GM18520 (cell line): ENCODE data around the gene TBC1D5.
"Not testable (repeated sequence)": the region's sequence is repeated elsewhere in the genome, so short reads cannot be mapped to it uniquely, and the experiment has no call there.

Experiments used
- ATAC-seq: cut with Tn5 transposase; IDR thresholded peaks from one replicate; pipeline ENCODE4 v1.9.1; 2021; ENCODE audit not compliant: unreplicated experiment

TBC1D5 gene

DNA sequence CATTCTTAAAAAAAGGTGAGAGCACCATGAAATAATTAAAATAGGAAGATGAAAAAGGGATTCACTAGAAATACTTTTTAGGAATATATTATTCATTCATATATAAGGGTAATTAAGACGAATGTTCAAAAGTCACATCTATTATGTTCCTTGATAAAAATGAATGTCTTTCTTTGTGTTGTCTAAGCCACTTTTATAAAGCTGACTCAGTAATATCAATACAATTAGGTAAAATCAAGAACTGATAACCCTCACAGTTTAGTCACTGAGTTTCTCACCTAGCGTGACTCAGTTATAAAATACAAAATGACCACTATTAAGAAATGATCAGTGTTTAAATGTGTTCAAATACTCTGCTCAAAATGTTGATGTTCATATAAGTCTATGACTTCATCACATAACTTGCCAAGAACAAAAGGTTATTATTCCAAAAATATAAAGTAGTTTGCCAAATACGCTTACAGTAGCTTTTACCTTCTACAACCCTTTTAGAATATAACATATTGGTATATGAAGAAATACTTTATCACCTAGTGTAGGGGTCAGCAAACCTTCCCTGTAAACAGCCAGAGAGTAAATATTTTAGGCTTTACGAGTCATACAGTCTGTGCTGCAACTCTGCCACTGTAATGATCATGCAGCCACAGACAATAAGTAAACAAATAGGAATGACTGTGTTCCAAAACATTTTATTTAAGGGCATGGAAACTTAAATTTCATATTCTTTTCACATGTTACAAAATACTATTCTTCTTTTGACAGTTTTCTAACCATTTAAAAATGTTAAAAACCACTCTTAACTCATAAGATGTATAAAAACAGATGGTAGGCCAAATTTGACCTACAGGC, 369.8 kb downstream of the TBC1D5 start:
- ATAC-seq: no peak

DNA sequence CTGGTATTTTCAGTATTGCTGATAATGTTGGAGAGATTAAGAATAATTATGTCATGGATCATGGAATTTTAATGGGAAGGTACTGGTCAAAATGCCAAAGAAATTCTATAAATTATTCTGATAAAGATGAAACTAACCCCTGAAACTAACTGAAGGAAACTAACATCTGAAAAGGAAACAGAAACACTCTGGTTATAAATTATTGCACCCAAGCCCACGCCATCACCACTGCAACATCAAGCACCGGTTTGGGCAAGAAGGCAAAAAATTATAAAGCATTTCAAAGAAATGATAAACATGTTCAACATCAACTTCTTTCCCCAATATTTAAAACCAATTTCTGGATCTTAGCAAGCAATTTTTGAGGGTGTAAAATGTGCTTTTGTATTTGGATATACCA, 372.5 kb downstream of the TBC1D5 start:
- ATAC-seq: no peak

DNA sequence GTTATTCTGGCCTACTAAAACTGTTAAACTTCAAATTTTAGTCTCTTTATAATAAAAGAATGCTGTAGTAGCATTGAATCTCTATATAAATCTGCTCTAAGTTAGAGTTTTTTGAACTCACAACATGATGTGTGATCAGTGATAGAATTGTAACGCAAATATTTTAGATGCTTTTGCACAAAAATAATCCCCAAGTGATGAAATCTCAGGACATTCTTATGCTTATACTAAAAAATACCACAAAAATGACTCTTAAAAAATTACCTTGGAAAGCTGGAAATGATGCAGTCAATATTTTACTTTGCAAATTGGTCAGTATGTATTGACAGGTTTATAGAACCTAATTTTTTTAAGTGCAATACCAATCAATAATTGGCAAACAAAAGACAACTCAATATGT, 375.3 kb downstream of the TBC1D5 start:
- ATAC-seq: no peak

DNA sequence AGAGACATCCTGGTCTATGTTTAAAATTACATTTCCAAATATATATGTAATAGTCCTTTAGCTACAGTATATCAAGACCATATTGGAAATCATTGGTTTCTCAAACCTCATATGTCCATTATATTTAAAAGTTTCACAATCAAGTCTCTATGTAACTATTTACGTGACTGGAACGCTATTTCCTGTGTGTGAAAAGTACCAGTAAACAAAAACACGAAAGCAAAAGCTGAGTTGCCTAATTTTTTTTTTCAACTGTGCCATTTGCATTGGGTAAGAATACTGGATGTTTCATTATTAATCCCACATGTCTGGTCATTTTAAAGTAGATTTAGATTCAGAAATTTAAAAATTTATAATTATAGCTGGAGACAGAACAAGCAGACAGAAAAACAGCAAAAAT, 381.4 kb downstream of the TBC1D5 start:
- ATAC-seq: no peak

DNA sequence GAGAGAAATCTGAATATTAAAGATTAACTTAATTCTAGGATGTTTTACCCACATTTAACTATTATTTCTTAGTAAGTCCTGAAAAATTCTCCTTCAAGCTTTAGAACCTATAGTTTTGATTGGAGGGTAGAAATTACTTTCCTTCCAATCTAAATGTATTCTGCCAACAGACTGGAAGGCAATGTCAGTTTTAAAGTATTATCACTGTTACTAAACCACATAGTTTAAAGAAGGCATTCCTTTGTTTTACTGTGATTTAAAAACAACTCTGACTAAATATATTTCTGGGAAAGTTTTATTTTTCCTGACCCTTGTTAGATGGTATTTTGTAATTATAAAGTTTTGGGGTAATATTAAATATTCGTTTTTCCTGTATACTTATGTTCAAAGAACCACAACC, 382.5 kb downstream of the TBC1D5 start:
- no peak for ATAC-seq

DNA sequence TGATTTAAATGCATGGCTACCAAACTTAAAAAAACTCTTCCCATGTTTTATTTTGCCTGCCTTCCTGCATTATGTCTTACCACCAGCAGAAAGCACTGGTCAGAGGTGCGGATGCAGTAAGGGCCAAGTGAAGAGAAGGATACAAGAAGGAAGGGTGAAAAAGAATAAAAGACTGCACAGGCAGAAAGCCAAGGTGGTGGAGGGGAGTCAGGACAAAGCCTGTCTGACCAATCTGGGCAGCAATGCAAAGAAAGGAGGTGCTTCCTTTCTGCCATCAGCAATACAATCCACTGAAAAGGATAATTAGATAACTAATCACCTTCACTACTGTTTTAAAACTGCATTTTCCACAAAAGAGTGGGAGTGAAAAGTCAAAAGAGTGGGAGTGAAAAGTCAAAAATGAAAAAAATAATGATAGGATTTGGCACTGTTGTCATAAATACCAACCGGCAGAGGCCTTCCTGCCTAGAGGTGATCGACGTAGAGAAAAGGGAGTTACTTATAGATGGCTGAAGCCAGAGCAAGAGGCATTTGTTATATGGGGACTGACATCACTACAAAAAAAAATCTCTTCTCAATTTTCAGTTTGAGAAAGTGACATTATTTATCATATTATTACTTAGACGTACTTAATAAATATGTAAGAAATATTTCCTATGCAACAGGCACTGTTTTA, 385.3 kb downstream of the TBC1D5 start:
- no peak for ATAC-seq

DNA sequence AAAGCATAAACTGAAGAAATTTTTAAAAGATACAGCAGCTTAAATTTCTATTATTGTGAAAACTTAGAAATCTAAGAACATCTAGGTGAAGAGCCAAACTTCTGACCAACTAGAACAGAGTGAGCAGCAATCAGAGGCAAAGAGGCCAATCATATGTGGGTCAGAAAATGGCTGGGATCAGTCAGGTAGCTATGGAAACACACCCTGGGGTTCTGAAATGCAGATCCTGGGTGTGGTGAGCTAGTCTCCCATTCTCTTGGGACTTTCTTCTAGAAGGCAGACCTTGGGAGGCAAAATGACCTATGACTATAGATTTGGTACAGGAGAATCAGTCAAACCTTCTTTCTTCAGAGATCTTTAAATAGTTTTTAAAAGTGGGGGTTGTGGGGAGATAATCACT, 385.8 kb downstream of the TBC1D5 start:
- no peak for ATAC-seq

DNA sequence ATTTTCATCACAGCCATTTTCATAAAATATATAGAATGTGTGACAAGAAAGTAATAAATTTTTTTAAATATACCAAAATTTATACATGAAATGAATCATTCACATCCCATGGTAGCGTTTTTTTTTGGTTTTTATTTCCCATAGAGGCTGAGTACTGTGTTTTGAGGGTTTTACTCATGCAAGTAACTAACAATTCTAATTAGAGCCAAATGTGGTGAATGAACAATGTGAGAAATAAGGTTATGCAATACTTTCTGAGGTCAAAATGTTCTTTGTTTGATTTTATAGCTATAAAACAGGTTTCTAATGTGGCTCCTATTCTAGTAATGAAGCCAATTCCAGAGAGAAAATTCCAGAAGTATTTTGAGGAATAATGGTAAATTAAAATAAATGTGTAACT, 386.8 kb downstream of the TBC1D5 start:
- no peak for ATAC-seq

DNA sequence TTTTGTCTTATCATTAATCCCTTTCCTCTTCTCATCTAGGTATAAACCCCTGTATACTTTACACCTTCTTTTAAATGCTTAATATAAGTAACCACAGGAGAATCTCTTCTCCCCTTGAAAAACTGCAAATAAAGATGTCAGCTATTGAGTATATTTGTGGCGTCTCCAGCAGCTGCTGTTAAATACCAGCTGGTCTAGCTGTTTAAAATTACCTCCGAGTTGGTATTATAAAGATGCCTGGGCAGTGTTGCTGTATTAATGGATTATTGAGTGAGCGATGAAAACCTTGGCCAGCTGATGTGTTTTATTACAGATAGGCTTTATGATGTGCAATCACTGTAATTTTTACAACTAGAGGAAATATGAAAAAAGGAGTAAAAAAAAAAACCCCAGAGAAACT, 388.1 kb downstream of the TBC1D5 start:
- no peak for ATAC-seq

DNA sequence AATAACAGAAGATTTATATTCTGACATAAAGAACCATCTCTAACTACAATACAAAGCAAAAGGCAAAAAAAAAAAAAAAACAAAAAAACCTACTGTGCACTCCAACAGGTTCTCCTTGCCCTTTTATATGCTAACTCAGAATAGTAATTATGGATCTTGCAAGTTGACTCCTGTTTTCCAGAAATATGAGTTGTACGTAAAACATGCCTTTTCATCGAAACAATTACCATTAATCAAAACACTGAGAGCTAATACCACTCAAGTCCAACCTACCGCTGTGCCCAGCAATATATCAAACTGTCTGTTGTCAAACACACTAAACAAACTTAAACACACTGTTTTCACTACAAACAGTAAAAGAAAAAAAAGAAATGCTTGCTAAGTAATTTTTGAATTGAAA, 389.8 kb downstream of the TBC1D5 start:
- ATAC-seq: no peak

DNA sequence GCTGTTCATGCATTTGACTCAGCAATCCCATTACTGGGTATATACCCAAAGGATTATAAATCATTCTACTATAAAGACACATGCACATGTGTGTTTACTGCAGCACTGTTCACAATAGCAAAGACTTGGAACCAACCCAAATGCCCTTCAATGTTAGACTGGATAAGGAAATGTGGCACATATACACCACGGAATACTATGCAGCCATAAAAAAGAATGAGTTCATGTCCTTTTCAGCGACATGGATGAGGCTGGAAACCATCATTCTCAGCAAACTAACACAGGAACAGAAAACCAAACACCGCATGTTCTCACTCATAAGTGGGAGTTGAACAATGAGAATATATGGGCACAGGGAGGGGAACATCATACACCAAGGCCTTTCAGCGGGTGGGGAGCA, 391.2 kb downstream of the TBC1D5 start:
- not testable (repeated sequence) for ATAC-seq

DNA sequence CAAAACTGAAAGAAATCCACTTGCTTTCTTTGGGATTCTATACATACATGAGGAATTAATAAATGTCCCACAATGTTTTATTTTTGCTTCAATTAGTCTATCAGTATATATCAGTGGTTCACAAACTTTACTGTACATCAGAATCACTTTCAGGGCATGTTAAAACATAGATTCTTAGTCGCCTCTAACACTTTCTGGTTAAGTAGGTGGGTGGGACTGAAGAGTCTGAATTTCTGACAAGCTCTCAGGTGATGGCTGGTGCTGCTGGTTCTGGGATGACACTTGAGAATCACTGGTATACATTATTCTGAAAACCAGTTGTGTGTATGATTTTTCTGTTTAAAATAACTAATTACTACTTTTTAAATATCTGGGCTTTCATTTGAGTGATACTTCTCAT, 393.3 kb downstream of the TBC1D5 start:
- no peak for ATAC-seq

DNA sequence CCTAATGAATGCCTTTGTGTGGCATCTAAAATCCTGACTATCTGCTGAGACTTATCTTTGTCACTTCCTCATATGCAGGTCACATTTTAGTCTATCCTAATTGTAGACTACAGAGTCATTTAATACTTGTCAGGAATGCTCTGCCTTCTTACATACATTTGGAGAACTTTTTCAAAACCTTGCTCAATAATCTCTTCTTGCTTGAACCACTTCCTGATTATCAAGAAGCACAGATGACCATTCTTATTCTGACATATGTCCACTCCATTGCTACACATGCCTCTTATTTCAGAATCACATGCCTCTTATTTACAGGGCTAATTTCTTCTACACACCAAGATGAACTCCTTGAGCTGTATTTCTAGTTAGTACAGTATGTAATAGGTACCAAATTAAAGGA, 400.3 kb downstream of the TBC1D5 start:
- ATAC-seq: no peak

DNA sequence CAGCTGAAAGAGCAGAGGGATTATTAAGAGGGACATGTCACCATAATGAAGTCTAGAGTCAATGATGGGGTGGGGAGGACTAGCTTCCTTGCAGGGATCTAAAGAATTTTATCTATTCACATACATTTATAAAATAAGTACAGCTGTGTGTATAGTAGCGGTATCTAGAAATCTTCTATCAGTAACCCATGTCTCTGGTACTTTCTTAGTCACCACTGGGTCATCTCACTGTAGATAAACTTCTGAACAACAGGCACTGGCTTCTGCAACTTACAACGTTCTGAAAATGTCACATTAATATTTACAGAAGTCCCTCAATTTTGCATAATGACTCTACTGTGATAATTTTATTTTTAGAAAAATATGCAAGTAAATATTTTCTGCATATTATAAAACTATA, 401.7 kb downstream of the TBC1D5 start:
- no peak for ATAC-seq

DNA sequence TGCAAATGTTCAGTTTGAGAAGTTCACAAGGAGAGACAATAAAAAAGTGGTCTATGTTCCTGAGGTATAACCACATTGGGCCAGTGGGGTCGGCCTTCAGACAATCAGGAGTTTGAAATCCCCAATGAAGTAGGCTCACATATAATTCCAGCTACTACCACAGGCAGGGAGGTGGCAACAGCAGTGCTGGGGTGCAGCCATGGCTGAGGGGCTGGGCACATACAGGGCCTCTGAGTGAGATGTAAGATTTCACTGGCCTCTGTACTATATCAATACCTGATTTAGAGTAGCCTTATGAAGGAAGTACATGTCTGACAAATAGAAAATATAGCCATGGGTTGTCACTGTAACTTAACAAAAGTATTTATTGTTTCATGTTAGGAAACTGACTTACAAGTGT, 402.2 kb downstream of the TBC1D5 start:
- no peak for ATAC-seq

DNA sequence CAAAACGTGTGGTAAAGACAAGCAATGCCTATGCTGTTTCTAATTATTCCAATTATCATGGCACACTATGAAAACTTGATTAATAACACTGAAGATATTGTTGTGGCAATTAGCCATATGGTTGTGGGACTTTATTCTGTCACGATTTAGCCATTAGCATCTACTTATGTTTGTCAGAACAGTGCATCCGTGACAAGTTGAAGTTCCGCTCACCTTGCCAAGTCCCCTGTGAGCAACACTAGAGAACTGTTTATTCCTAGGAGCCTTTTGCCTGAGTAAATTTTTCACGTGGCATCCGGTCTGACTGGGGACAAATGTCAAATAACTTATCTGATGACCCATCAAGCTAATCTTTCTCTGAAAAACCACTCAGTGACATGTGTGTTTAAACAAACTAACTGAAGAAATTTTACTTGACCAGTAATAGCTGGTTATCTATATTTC, 403.3 kb downstream of the TBC1D5 start:
- ATAC-seq: no peak

DNA sequence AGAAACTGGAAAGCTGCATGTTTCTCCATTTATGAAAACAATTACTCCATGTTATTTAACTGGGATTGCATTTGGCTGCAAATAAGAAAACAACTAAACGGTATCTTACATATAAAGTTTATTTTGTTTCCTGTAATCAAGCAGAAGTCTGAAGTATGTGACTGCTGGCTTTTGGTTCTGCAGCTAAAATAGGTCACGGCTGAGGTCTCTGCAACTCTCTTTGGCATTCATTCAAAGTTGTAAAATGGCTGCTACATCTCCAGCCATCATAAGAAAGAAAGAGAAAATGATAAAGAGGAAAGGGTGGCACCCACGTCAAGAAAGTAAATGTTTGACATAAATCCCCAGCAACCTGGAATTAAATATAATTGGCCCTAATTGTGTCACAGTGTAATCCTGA, 406.1 kb downstream of the TBC1D5 start:
- no peak for ATAC-seq

DNA sequence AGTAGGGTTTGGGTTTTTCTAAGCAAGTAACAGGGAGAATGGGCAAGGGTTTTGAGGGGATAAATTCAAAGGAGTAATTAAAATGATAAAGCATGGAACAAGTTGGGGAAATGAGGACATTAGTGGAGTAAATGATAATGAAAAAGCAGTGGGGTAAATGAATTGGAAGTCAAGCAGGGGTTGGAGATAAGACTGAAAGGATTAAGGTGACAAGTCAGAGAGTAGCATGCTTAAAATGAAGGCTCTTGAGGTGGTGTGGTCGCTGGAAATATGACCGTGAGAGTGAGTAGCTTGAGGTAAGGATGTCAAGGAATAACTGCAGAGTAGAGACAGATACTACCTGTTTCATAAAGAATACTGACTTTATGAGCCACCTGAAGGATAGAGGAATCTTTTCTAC, 408.5 kb downstream of the TBC1D5 start:
- ATAC-seq: no peak

DNA sequence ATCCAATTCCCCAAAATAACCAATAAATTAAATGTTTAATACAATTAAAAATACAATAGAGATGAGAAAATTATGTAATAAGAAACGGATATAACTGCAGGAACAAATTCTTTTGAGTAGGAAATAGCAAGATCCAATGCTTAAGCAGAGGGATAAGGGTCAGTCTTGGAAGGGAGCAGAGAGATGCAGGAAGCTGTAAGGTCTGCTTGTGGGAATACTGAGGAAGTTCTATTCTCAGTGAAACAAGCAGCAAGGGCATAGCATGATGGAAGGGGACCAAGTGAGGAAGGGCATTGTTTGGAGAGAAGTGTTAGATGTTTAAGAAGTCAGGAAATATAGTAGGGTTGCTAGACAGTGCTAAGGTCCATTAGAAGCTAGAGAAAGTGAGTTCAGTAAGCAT, 409.0 kb downstream of the TBC1D5 start:
- no peak for ATAC-seq

DNA sequence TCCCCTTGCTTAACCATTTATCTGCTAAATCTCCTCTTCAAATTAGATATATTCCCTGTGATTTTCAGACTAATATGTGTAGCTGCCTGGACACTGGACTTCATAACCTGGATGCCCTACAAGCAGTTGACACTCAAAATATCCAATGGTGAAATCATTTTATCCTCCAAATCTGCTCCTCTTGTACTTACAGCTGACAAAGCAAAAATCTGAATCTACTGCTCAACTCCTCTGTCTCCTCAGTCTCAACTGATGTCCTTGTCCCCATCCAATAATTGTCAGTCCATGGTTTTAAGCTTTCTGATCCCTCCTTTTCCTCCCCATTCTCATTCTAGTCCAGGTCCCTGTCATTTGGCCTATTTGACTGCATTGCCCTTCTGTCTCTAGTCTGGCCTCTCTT, 411.8 kb downstream of the TBC1D5 start:
- ATAC-seq: no peak

DNA sequence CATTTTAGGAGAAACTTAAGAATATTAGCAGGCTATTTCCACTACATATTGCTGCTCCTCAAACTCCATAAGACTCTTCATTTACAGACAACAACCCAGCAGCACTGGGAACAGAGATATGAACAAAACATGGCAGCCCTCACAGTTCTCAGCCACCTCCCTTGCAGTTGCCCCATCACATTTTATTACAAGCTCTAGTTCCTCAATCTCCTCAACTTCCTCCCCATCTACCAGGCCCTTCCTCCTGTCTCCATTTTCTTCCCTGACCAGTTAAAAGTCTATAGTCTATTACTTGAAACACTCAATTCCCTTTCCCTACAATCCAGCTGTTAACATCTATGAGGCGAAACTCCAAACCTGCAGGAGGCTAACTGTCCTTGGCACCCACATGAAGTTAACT, 412.5 kb downstream of the TBC1D5 start:
- no peak for ATAC-seq

DNA sequence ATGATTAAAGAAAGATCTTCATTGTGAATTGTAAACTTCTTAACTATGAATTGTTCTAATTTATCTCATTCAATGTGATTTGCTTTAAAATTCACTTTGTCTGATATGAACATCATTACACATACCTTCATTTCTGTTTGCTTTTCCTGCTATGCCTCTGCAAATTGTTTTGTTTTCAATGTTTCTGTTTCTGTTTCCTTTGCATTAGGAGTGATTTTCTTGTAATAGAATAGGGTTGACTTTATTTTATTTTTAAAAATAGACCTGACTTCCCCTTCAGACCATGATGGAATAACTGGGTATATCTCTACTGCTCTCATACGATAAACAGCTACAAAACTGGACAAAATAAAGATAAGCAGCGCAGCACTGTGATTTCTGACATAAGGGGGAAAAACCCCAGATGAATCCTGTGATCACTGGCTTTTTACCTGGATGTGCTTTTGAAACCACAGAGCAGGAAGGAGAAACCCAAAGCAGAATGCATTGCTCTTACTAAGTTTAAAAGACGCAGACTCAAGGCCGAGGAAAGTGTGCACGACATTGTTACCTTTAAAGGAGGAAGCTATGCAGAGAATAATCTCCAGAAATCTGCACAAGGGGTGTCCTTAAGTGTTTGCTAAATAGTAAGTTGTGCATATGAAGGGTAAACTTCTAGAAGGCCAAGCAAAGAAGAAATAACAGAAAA, 420.2 kb downstream of the TBC1D5 start:
- ATAC-seq: no peak
